Keratinocyte (primary cell): ENCODE data around the gene TGFBR1. TPM values are rescaled to one million over a fixed set of nuclear protein-coding genes. Genes with fewer than 3 reads are reported as not detected.
A peak's percentile ranks its signal among the peaks of the same experiment; 100 is the strongest.

Experiments
- DNase-seq: peaks from one replicate; pipeline ENCODE4 v3.0.0-alpha.2; 2011; ENCODE audit warnings: low read depth, missing footprints, low spot score
- FAIRE-seq: peaks from 2 replicates; lab custom pipeline; 2011; peaks lifted over from hg19 to GRCh38; lab: Jason Lieb, UNC
- H2AFZ ChIP-seq: 2 replicates; pipeline ENCODE4 v1.6.0; 2012; ENCODE audit warnings: low read length, control low read depth, inconsistent platforms; ENCODE audit not compliant: control insufficient read depth
- H3K27ac ChIP-seq: 2 replicates; pipeline ENCODE4 v1.5.1; 2011; ENCODE audit warnings: low read length; ENCODE audit not compliant: control insufficient read depth, insufficient read depth
- H3K27me3 ChIP-seq: 3 replicates; pipeline ENCODE4 v1.6.0; 2011; ENCODE audit warnings: low read length; ENCODE audit not compliant: control insufficient read depth, insufficient read depth; ENCODE audit errors: extremely low read depth
- H3K36me3 ChIP-seq, 2 experiments: 2 replicates in 1 of 2; 3 replicates in 1 of 2; pipeline ENCODE4 v1.5.1; 2011; ENCODE audit warnings: low read length in 2 of 2, mild to moderate bottlenecking in 1 of 2; ENCODE audit not compliant: control insufficient read depth in 2 of 2, insufficient read depth in 2 of 2; ENCODE audit errors: extremely low read depth in 1 of 2
- H3K4me1 ChIP-seq: 3 replicates; pipeline ENCODE4 v1.5.1; 2011; ENCODE audit warnings: low read length; ENCODE audit not compliant: control insufficient read depth, insufficient read depth; ENCODE audit errors: extremely low read depth
- H3K4me2 ChIP-seq: 3 replicates; pipeline ENCODE4 v1.6.0; 2011; ENCODE audit warnings: low read depth, low read length; ENCODE audit not compliant: control insufficient read depth, insufficient read depth; ENCODE audit errors: extremely low read depth
- H3K4me3 ChIP-seq, 3 experiments: fragments of 200-600 bp in 1 of 3; sonication (generic) in 1 of 3; 2 replicates in 2 of 3; 3 replicates in 1 of 3; pipeline ENCODE4 v1.5.1; 2011 to 2016; ENCODE audit warnings: low read length in 3 of 3, mild to moderate bottlenecking in 3 of 3, control low read depth in 2 of 3, inconsistent platforms in 1 of 3, low read depth in 1 of 3, mixed read lengths in 1 of 3, mixed run types in 1 of 3, moderate library complexity in 1 of 3; ENCODE audit not compliant: control insufficient read depth in 2 of 3, insufficient read depth in 2 of 3; ENCODE audit errors: extremely low read depth in 1 of 3
- H3K79me2 ChIP-seq: 2 replicates; pipeline ENCODE4 v1.6.0; 2012; ENCODE audit warnings: low read length; ENCODE audit not compliant: control insufficient read depth, insufficient read depth
- H3K9ac ChIP-seq: 3 replicates; pipeline ENCODE4 v1.6.0; 2011; ENCODE audit warnings: low read length; ENCODE audit not compliant: control insufficient read depth, insufficient read depth; ENCODE audit errors: extremely low read depth
- H3K9me1 ChIP-seq: 3 replicates; pipeline ENCODE4 v1.6.0; 2011; ENCODE audit warnings: low read length; ENCODE audit not compliant: control insufficient read depth, insufficient read depth; ENCODE audit errors: extremely low read depth
- H3K9me3 ChIP-seq: 2 replicates; pipeline ENCODE4 v1.5.1; 2012; ENCODE audit warnings: low read depth, low read length; ENCODE audit not compliant: control insufficient read depth
- H4K20me1 ChIP-seq: 3 replicates; pipeline ENCODE4 v1.6.0; 2011; ENCODE audit warnings: low read length; ENCODE audit not compliant: control insufficient read depth, insufficient read depth; ENCODE audit errors: extremely low read depth
- CTCF ChIP-seq, 3 experiments: IDR thresholded peaks in 1 of 3; conservative IDR thresholded peaks in 1 of 3; optimal IDR thresholded peaks in 1 of 3; 2 replicates in 2 of 3; 3 replicates in 1 of 3; pipeline versions ENCODE3 to v1.5.1; 2011; ENCODE audit warnings: low read length in 3 of 3, mild to moderate bottlenecking in 3 of 3, moderate library complexity in 2 of 3, control low read depth in 1 of 3, inconsistent platforms in 1 of 3; ENCODE audit not compliant: insufficient read depth in 2 of 3; ENCODE audit errors: extremely low read depth in 1 of 3
- EZH2 ChIP-seq: IDR thresholded peaks from one replicate; pipeline ENCODE4 v1.6.1; 2012; ENCODE audit warnings: inconsistent platforms, mild to moderate bottlenecking, low read length, moderate library complexity
- dilution Hi-C: fragments of 300-500 bp; cut with MboI; formaldehyde crosslinking; loops from one replicate; pipeline ENCODE4 v1.7.0; 2020; ENCODE audit warnings: low sequenced_read_pairs; ENCODE audit not compliant: extremely low pct_ligation_motif_present
- polyA plus RNA-seq, 5 experiments: library from polyadenylated mRNA; depleted of rRNA in 3 of 5; stranded (reverse) in 3 of 5; stranded (forward) in 1 of 5; unstranded in 1 of 5; fragments of >200 nt; gene quantifications; 1 replicate in 1 of 5; 2 replicates in 3 of 5; 3 replicates in 1 of 5; pipeline versions ENCODE4 v1.2.1 to v1.2.3, GENCODE V29; 2011 to 2012; ENCODE audit warnings: missing spikeins in 2 of 5, low read depth in 1 of 5, low replicate concordance in 1 of 5

Gene TGFBR1
- polyA plus RNA-seq, 1 donor (not counting 4 experiments of a cell fraction or from before 2014, with no cell fraction given), result 55.0 TPM

GRCh38 chr9:99056186-99056585 is 48.7 kb upstream of the TGFBR1 start:
- Histone ChIP-seq H3K9me1 (peaks cover 3% of the 10 kb centered on the region), H3K9me3 (no peaks in the 10 kb centered on the region), H3K4me3 (no peak overlapping the region), H2AFZ (no peak overlapping the region), H3K27me3 (no peaks in the 10 kb centered on the region), H3K79me2 (no peaks in the 10 kb centered on the region), H3K9ac (no peak overlapping the region), H4K20me1 (no peaks in the 10 kb centered on the region), H3K36me3 (no peaks in the 10 kb centered on the region), H3K27ac (no peak overlapping the region), H3K4me2 (no peak overlapping the region), H3K4me1 (peaks cover 37% of the 10 kb centered on the region)
- DNase-seq (no peak), FAIRE-seq (no peak)
- dilution Hi-C loops, result no loop called here
- TF ChIP-seq EZH2 (no peak), CTCF (optimal IDR thresholded peaks at IDR 0.05 in 1 of 3, IDR thresholded peaks at IDR 0.05 in 1 of 3, conservative IDR thresholded peaks at IDR 0.05 in 1 of 3; ENCODE audit: extremely low read depth in 1 of 3, insufficient read depth in 2 of 3, low read length in 3 of 3) (no peak)

DNA sequence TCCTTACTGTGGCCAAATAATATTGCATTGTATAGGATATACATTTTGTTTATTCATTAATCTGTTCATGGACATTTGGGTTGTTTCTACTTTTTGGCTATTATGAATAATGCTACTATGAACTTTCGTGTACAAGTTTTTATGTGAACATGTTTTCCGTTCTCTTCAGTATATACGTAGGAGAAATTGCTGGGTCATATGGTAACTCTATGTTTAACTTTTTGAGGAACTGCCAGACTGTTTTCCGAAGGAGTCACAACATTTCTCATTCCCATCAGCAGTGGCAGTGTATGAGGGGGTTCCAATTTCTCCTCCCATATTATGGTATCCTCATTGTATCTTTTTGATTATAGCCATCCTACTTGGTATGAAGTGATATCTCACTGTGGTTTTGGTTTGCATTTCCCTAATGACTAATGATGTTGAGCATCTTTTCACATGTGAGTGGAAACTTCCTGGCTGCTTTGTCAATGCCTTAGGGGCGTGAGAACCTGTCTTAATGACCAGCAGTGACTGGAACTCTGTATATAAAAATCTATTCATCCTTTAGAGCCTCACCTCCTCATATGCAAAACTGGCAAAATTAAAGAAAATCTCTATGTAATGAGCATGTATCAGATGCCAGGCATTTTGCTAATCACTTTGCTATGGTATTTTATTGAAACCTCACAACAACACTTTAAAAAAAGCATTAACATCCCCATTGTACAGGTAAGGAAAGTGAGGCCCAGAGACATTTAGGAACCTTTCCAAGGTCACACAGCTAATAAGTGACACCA is 47.8 kb upstream of the TGFBR1 start:
- H3K9me1 ChIP-seq, result peaks cover 3% of the 10 kb centered on the region
- FAIRE-seq, result no peak
- peak overlapping the region; percentile 77 for H3K4me2 ChIP-seq
- no peaks in the 10 kb centered on the region for H4K20me1 ChIP-seq
- H3K4me3 ChIP-seq, result peak overlapping the region in 1 of 3 experiments; percentile 21
- H3K27me3 ChIP-seq, result no peaks in the 10 kb centered on the region
- DNase-seq, result peak; percentile 35
- H3K27ac ChIP-seq, result peak overlapping the region; percentile 23
- no peaks in the 10 kb centered on the region for H3K9me3 ChIP-seq
- no peaks in the 10 kb centered on the region for H3K79me2 ChIP-seq
- dilution Hi-C loops, result no loop called here
- H2AFZ ChIP-seq, result no peak overlapping the region
- no peaks in the 10 kb centered on the region for H3K36me3 ChIP-seq
- peaks cover 37% of the 10 kb centered on the region for H3K4me1 ChIP-seq
- no peak overlapping the region for H3K9ac ChIP-seq
- TF ChIP-seq CTCF (optimal IDR thresholded peaks at IDR 0.05 in 1 of 3, IDR thresholded peaks at IDR 0.05 in 1 of 3, conservative IDR thresholded peaks at IDR 0.05 in 1 of 3; ENCODE audit: extremely low read depth in 1 of 3, insufficient read depth in 2 of 3, low read length in 3 of 3) (no peak), EZH2 (no peak)
